Liver (tissue), 9 donors: ENCODE results near the gene WIPF2. TPM values are rescaled to one million over a fixed set of nuclear protein-coding genes. Genes with fewer than 3 reads are reported as not detected.

ENCODE experiments used
- DNase-seq: peaks from one replicate; pipeline ENCODE4 v3.0.0-alpha.2; 2017; ENCODE audit warnings: low spot score
- H3K27ac ChIP-seq, 2 donors: one replicate each; pipeline ENCODE4 v1.7.0; 2013; ENCODE audit warnings: inconsistent platforms in 2 of 2, low read length in 2 of 2, control low read depth in 1 of 2, low read depth in 1 of 2, mild to moderate bottlenecking in 1 of 2
- H3K27me3 ChIP-seq, 4 donors: one replicate each; pipeline versions ENCODE4 v1.6.1 to v1.7.0; 2013; ENCODE audit warnings: low read length in 3 of 4, inconsistent platforms in 1 of 4, mild to moderate bottlenecking in 1 of 4, moderate library complexity in 1 of 4; ENCODE audit not compliant: control insufficient read depth in 4 of 4, insufficient read depth in 4 of 4
- H3K36me3 ChIP-seq, 4 donors: one replicate each; pipeline versions ENCODE4 v1.6.1 to v1.7.0; 2013; ENCODE audit warnings: low read length in 3 of 4, mild to moderate bottlenecking in 3 of 4, low read depth in 1 of 4, moderate library complexity in 1 of 4; ENCODE audit not compliant: control insufficient read depth in 4 of 4, insufficient read depth in 3 of 4
- H3K4me1 ChIP-seq, 4 donors: one replicate each; pipeline versions ENCODE4 v1.6.1 to v1.7.0; 2013; ENCODE audit warnings: low read length in 3 of 4, mild to moderate bottlenecking in 3 of 4, moderate library complexity in 1 of 4; ENCODE audit not compliant: control insufficient read depth in 4 of 4, insufficient read depth in 4 of 4
- H3K4me3 ChIP-seq, 3 donors: one replicate each; pipeline versions ENCODE4 v1.6.1 to v1.7.0; 2013; ENCODE audit warnings: low read length in 3 of 3, control low read depth in 1 of 3, low read depth in 1 of 3, mild to moderate bottlenecking in 1 of 3
- H3K9ac ChIP-seq, 2 donors: one replicate each; pipeline ENCODE4 v1.7.0; 2013; ENCODE audit warnings: low read length in 2 of 2, mild to moderate bottlenecking in 2 of 2, moderate library complexity in 2 of 2, control low read depth in 1 of 2, low read depth in 1 of 2
- H3K9me3 ChIP-seq, 4 donors: one replicate each; pipeline versions ENCODE4 v1.6.1 to v1.7.0; 2013; ENCODE audit warnings: low read length in 3 of 4; ENCODE audit not compliant: control insufficient read depth in 4 of 4
- EGR1 ChIP-seq, 2 donors: IDR thresholded peaks; 2 replicates each; pipeline ENCODE4 v1.6.1; 2016 to 2018; ENCODE audit warnings: antibody characterized with exemption in 2 of 2, low read depth in 2 of 2
- FOXA1 ChIP-seq: IDR thresholded peaks from 2 replicates; pipeline ENCODE4 v1.6.1; 2016; ENCODE audit warnings: antibody characterized with exemption
- FOXA2 ChIP-seq: IDR thresholded peaks from 2 replicates; pipeline ENCODE4 v1.6.1; 2016; ENCODE audit warnings: antibody characterized with exemption
- GABPA ChIP-seq, 2 donors: IDR thresholded peaks in 1 of 2; conservative IDR thresholded peaks in 1 of 2; 2 replicates each; pipeline ENCODE4 v1.6.1; 2016; ENCODE audit warnings: antibody characterized with exemption in 2 of 2, mild to moderate bottlenecking in 1 of 2, moderate library complexity in 1 of 2
- HNF4A ChIP-seq, 2 donors: conservative IDR thresholded peaks; 2 replicates each; pipeline ENCODE4 v1.6.1; 2016; ENCODE audit warnings: antibody characterized with exemption in 2 of 2, mild to moderate bottlenecking in 2 of 2
- HNF4G ChIP-seq: IDR thresholded peaks from 2 replicates; pipeline ENCODE4 v1.6.1; 2016; ENCODE audit warnings: antibody characterized with exemption
- JUND ChIP-seq, 2 donors: IDR thresholded peaks; 2 replicates each; pipeline ENCODE4 v1.6.1; 2016; ENCODE audit warnings: antibody characterized with exemption in 2 of 2
- MAX ChIP-seq: IDR thresholded peaks from 2 replicates; pipeline ENCODE4 v1.6.1; 2016; ENCODE audit warnings: antibody characterized with exemption
- NR2F2 ChIP-seq: IDR thresholded peaks from 2 replicates; pipeline ENCODE4 v1.6.1; 2016; ENCODE audit warnings: antibody characterized with exemption
- RAD21 ChIP-seq, 2 donors: IDR thresholded peaks; 2 replicates each; pipeline ENCODE4 v1.6.1; 2016; ENCODE audit warnings: antibody characterized with exemption in 2 of 2, mild to moderate bottlenecking in 2 of 2
- RXRA ChIP-seq, 2 donors: IDR thresholded peaks; 2 replicates each; pipeline ENCODE4 v1.6.1; 2017 to 2018; ENCODE audit warnings: antibody characterized with exemption in 2 of 2, mild to moderate bottlenecking in 1 of 2
- SP1 ChIP-seq: IDR thresholded peaks from 2 replicates; pipeline ENCODE4 v1.6.1; 2018; ENCODE audit warnings: antibody characterized with exemption, mild to moderate bottlenecking
- TAF1 ChIP-seq: conservative IDR thresholded peaks from 2 replicates; pipeline ENCODE4 v1.6.1; 2016; ENCODE audit warnings: antibody characterized with exemption, mild to moderate bottlenecking
- YY1 ChIP-seq: IDR thresholded peaks from 2 replicates; pipeline ENCODE4 v1.6.1; 2016; ENCODE audit warnings: antibody characterized with exemption, mild to moderate bottlenecking
- ZBTB33 ChIP-seq: IDR thresholded peaks from 2 replicates; pipeline ENCODE4 v1.6.1; 2016; ENCODE audit warnings: antibody characterized with exemption
- WGBS: extraction: QIAGEN DNeasy Blood & Tissue Kit; methylation state at CpG from one replicate; pipeline ENCODE4 v1.1.7; 2013; 5-methylcytosine and 5-hydroxymethylcytosine counted together
- polyA plus RNA-seq, 2 donors: library from polyadenylated mRNA; stranded (reverse) in 1 of 2; unstranded in 1 of 2; fragments of 200-250 nt in 1 of 2; fragments of >200 nt in 1 of 2; fragmentation: Nextera tagmentation in 1 of 2; extraction: Ambion mirVana in 1 of 2; gene quantifications; one replicate each; pipeline versions ENCODE4 v1.2.1 to v1.2.3, GENCODE V29; 2013 to 2015
- total RNA-seq, 2 donors: library from RNA; depleted of rRNA; stranded (reverse); fragments of >200 nt; gene quantifications; one replicate each; pipeline ENCODE4 v1.2.3, GENCODE V29; 2014
- TF ChIP-seq, protein P1 (sequence below): fragments of 150-350 bp; IDR thresholded peaks from 2 replicates; pipeline ENCODE4 v1.5.1; 2017; ENCODE audit warnings: improper control_type of control experiment, low read depth, low read length; ENCODE audit not compliant: missing input control
- TF ChIP-seq, protein P2 (sequence below): IDR thresholded peaks from 2 replicates; pipeline ENCODE4 v1.6.1; 2016; ENCODE audit warnings: antibody characterized with exemption, mild to moderate bottlenecking
- TF ChIP-seq, protein P3 (sequence below): IDR thresholded peaks from 2 replicates; pipeline ENCODE4 v1.6.1; 2016; ENCODE audit warnings: antibody characterized with exemption
- donor health status: healthy.
- donor health status: healthy.
- donor health status: healthy.
- donor health status: healthy.
- donor health status: healthy.

WIPF2 gene
- total and polyA plus RNA-seq, 4 donors = 4.4 to 5.6 (median 5.2) TPM

GRCh38 chr17:40190197-40191021 lies 28.7 kb upstream of the WIPF2 start:
- 76% methylated on average over 15 of the region's 15 CpGs for WGBS
- H3K9me3 ChIP-seq = no peaks in the 10 kb centered on the region
- H3K36me3 ChIP-seq = peaks cover 0 to 4% (median 1%) of the 10 kb centered on the region in 4 donors
- DNase-seq = no peak
- no peak for TF ChIP-seq EGR1 (IDR thresholded peaks at IDR 0.05; ENCODE audit: low read depth in 2 of 2)
- TF ChIP-seq, protein P1, sequence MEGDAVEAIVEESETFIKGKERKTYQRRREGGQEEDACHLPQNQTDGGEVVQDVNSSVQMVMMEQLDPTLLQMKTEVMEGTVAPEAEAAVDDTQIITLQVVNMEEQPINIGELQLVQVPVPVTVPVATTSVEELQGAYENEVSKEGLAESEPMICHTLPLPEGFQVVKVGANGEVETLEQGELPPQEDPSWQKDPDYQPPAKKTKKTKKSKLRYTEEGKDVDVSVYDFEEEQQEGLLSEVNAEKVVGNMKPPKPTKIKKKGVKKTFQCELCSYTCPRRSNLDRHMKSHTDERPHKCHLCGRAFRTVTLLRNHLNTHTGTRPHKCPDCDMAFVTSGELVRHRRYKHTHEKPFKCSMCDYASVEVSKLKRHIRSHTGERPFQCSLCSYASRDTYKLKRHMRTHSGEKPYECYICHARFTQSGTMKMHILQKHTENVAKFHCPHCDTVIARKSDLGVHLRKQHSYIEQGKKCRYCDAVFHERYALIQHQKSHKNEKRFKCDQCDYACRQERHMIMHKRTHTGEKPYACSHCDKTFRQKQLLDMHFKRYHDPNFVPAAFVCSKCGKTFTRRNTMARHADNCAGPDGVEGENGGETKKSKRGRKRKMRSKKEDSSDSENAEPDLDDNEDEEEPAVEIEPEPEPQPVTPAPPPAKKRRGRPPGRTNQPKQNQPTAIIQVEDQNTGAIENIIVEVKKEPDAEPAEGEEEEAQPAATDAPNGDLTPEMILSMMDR = peak; percentile 16
- H3K27ac ChIP-seq = no peak overlapping the region
- H3K9ac ChIP-seq = no peak overlapping the region
- no peak overlapping the region for H3K4me3 ChIP-seq
- peaks cover 0 to 10% (median 3%) of the 10 kb centered on the region in 4 donors for H3K4me1 ChIP-seq
- H3K27me3 ChIP-seq = no peaks in the 10 kb centered on the region

DNA sequence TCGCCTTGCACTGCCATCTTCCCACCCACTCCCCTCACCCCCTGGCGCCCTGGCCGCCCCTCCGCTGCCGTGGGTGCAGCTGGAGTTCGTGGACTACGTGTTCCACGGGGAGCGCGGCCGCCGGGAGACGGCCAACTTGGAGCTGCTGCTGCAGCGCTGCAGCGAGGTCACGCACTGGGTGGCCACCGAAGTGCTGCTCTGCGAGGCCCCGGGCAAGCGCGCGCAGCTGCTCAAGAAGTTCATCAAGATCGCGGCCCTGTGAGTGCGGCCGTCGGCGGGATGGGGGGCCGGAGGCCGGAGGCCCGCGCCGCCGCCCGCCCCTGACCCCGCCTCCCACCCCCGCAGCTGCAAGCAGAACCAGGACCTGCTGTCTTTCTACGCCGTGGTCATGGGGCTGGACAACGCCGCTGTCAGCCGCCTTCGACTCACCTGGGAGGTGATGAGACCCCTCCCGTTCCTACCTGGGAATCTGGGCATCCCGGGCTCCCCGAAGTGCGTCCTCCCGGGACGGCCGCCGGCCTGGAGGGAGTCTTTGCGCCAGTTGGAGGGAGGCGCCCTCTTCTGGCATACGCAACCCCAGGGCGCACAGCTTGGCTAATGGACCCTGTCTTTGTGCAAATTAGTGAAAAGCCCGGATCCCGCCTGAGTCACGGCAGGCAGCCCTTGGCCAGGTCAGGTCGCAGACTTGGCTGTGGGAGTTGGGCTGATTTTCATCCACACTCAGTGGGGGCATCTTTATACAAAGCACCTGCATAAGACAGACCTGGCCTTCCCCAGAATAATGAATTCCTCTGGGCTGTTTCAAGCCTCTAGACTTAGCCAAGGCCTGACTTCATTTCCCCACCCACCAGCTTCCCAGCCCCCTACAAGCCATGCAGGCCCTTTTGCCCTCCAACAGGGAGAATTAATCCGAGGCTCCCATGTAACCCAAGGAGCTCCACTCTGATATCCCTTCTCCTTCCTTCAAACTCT lies 27.6 kb upstream of the WIPF2 start:
- H3K4me1 ChIP-seq = peaks cover 0 to 10% (median 2%) of the 10 kb centered on the region in 4 donors
- TF ChIP-seq TAF1 = no peak
- TF ChIP-seq HNF4A (conservative IDR thresholded peaks at IDR 0.05) = peak in 1 of 2 donors; percentile 16
- no peak for TF ChIP-seq FOXA2
- TF ChIP-seq, protein P2, sequence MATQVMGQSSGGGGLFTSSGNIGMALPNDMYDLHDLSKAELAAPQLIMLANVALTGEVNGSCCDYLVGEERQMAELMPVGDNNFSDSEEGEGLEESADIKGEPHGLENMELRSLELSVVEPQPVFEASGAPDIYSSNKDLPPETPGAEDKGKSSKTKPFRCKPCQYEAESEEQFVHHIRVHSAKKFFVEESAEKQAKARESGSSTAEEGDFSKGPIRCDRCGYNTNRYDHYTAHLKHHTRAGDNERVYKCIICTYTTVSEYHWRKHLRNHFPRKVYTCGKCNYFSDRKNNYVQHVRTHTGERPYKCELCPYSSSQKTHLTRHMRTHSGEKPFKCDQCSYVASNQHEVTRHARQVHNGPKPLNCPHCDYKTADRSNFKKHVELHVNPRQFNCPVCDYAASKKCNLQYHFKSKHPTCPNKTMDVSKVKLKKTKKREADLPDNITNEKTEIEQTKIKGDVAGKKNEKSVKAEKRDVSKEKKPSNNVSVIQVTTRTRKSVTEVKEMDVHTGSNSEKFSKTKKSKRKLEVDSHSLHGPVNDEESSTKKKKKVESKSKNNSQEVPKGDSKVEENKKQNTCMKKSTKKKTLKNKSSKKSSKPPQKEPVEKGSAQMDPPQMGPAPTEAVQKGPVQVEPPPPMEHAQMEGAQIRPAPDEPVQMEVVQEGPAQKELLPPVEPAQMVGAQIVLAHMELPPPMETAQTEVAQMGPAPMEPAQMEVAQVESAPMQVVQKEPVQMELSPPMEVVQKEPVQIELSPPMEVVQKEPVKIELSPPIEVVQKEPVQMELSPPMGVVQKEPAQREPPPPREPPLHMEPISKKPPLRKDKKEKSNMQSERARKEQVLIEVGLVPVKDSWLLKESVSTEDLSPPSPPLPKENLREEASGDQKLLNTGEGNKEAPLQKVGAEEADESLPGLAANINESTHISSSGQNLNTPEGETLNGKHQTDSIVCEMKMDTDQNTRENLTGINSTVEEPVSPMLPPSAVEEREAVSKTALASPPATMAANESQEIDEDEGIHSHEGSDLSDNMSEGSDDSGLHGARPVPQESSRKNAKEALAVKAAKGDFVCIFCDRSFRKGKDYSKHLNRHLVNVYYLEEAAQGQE = no peak
- peak in 1 of 2 donors; percentile 72 for TF ChIP-seq EGR1 (IDR thresholded peaks at IDR 0.05; ENCODE audit: low read depth in 2 of 2)
- no peak for TF ChIP-seq GABPA (IDR thresholded peaks at IDR 0.05 in 1 of 2, conservative IDR thresholded peaks at IDR 0.05 in 1 of 2)
- TF ChIP-seq, protein P3, sequence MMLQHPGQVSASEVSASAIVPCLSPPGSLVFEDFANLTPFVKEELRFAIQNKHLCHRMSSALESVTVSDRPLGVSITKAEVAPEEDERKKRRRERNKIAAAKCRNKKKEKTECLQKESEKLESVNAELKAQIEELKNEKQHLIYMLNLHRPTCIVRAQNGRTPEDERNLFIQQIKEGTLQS = no peak
- no peak for TF ChIP-seq SP1
- peak; percentile 73 for TF ChIP-seq YY1
- peak; percentile 75 to 78 for TF ChIP-seq RAD21 (IDR thresholded peaks at IDR 0.05)
- no peak for TF ChIP-seq JUND (IDR thresholded peaks at IDR 0.05)
- no peak for TF ChIP-seq NR2F2
- no peak for TF ChIP-seq ZBTB33
- no peak for TF ChIP-seq MAX
- TF ChIP-seq, protein P1 = peak; percentile 54
- peak in 1 of 2 donors; percentile 25 for TF ChIP-seq RXRA (IDR thresholded peaks at IDR 0.05)
- no peak for TF ChIP-seq HNF4G
- no peak for TF ChIP-seq FOXA1
- WGBS = 8% methylated on average over 60 of the region's 60 CpGs
- peak overlapping the region; percentile 12 to 61 (median 61) for H3K4me3 ChIP-seq
- H3K36me3 ChIP-seq = peaks cover 0 to 4% (median 1%) of the 10 kb centered on the region in 4 donors
- peak; percentile 72 for DNase-seq
- no peaks in the 10 kb centered on the region for H3K9me3 ChIP-seq
- no peak overlapping the region for H3K9ac ChIP-seq
- no peaks in the 10 kb centered on the region for H3K27me3 ChIP-seq
- H3K27ac ChIP-seq = peak overlapping the region in 1 of 2 donors; percentile 22
